GM19438 (cell line): ENCODE results near the gene TBCCD1.
"Not testable (repeated sequence)": the region's sequence is repeated elsewhere in the genome, so short reads cannot be mapped to it uniquely, and the experiment has no call there.

ENCODE experiments used
- ATAC-seq: cut with Tn5 transposase; IDR thresholded peaks from one replicate; pipeline ENCODE4 v1.9.1; 2021; ENCODE audit warnings: low read depth; ENCODE audit not compliant: unreplicated experiment

TBCCD1 gene

DNA sequence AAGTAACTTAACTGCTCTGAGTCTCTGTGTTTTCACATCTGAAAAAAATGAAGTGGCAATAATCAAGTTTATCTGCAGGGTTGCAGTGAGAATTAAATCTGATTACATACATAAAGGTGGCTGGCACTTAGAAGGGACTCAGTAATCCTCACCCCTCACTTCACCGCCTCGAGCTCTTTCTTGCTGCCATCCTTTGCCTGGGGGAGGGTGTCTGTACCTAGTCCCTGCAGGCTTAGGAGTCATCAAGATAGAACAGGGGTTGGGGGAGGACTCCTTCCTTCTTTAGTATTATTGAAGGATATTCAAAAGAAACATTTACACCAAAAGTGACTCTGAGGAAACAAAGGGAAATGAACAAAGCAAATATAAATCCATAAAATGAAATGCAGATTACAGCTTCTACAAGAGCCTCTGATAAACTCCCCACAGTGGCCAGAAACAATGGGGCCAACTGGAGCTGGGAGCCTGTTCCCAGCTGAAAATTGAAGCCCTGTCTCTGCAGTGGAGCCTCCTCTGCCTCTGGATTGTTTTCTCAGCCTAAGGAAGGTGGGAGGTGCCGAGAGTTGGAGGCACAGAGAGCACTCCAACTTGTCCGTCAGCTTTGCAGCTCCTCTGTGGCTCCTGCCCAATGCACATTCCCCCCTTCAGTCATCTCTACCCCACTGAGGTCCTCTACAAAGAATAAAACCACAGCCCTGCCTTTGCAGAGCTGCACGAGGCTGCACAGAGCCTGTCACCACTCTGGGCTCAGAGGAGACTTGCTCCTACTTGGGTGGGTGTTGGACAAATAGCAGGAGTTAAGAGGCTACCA, 64.8 kb downstream of the TBCCD1 start:
- ATAC-seq, result no peak

DNA sequence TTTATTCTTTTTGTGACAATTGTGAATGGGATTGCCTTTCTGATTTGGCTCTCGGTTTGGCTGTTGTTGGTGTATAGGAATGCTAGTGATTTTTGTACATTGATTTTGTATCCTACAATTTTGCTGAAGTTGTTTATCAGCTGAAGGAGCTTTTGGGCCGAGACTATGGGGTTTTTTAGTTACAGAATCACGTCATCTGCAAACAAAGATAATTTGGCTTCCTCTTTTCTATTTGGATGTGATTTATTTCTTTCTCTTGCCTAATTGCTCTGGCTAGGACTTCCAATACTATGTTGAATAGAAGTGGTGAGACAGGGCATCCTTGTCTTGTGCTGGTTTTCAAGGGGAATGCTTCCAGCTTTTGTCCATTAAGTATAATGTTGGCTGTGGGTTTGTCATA, 67.2 kb downstream of the TBCCD1 start:
- not testable (repeated sequence) for ATAC-seq

DNA sequence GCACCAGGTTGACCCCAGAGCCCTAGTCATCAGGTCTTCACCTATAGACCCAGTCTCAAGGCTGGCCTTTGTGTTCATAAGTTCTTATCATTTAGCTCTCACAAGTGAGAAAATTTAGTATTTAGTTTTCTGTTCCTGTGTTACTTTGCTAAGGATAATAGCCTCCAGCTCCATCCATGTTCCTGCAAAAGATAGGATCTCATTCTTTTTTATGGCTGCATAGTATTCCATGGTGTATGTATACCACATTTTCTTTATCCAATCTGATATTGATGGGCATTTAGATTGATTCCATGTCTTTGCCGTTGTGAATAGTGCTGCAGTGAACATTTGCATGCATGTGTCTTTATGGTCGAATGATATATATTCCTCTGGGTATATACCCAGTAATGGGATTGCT, 69.1 kb downstream of the TBCCD1 start:
- not testable (repeated sequence) for ATAC-seq

DNA sequence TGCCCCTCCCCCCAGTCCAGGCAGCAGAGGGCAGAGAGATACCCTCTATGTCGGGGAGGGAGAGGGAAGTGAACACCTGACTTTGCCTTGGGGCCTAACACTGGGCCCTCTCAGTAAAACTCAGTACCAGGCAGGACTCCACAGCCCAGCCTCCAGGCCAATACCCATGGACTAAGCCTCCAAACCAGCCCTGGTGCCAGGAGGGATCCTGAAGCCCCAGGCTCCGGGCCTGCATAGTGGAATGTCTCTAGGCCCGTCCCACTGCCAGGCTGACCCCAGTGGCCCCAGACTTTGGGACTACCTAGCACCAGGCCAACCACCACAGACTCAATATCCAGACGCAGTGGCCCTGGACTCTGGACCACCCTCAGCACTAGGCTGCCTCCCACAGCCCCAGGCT, 69.5 kb downstream of the TBCCD1 start:
- no peak for ATAC-seq

DNA sequence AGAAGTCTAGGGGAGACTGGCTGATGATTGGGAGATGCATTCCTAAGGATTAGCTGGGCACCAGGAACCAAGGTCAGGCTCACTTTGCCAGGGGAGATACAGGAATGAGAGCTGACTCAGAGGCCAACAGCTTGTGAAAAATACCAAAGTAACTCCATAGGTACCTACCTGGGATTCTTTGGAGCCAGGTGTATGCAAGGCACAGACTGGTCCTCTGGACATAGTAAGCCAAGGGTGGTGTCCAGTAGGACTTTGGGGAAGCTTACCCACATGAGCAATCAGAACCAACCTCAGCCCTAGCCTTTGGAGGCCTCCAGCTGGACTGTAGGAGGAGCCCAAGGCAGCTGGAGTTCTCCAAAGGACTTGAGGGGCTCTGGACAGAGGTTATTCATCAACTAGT, 70.5 kb downstream of the TBCCD1 start:
- ATAC-seq, result no peak
